ENCODE results near the gene GPR25. TPM values are rescaled to one million over a fixed set of nuclear protein-coding genes. Genes with fewer than 3 reads are reported as not detected.

Gene GPR25
- total RNA-seq, 1 donor from 2014 or later = not detected

GRCh38 chr1:200836213-200836612 lies 36.6 kb upstream of the GPR25 start:
- H3K4me1 Mint-ChIP-seq (ENCODE audit: low read depth, unreplicated experiment) = peaks cover 14% of the 10 kb centered on the region
- DNase-seq (ENCODE audit: low read depth) = no peak
- H3K27ac Mint-ChIP-seq (ENCODE audit: unreplicated experiment) = no peak overlapping the region
- Histone ChIP-seq H4K20me1 (ENCODE audit: insufficient read depth, low read length) (peaks cover 12% of the 10 kb centered on the region), H3K79me2 (ENCODE audit: insufficient read depth, low read length) (peaks cover 20% of the 10 kb centered on the region), H3K9me3 (ENCODE audit: insufficient read depth, low read depth, low read length) (no peaks in the 10 kb centered on the region), H2AFZ (ENCODE audit: low read depth, low read length) (no peak overlapping the region), H3K27ac (ENCODE audit: low read depth, low read length) (no peak overlapping the region), H3K27me3 (ENCODE audit: insufficient read depth, low read length) (no peaks in the 10 kb centered on the region), H3K9ac (ENCODE audit: low read length) (no peak overlapping the region), H3K4me2 (ENCODE audit: low read length) (no peak overlapping the region), H3K4me1 (ENCODE audit: insufficient read depth, low read length) (peaks cover 12% of the 10 kb centered on the region), H3K36me3 (ENCODE audit: insufficient read depth, low read length) (no peaks in the 10 kb centered on the region), H3K4me3 (ENCODE audit: insufficient read depth, low read depth, low read length) (no peak overlapping the region)
- peaks cover 8% of the 10 kb centered on the region for H3K36me3 Mint-ChIP-seq (ENCODE audit: low read depth, unreplicated experiment)
- no peak for FAIRE-seq
- no peak overlapping the region for H3K4me3 Mint-ChIP-seq (ENCODE audit: unreplicated experiment)
- peaks cover 8% of the 10 kb centered on the region for H3K9me3 Mint-ChIP-seq (ENCODE audit: unreplicated experiment)
- H3K27me3 Mint-ChIP-seq (ENCODE audit: low read depth, unreplicated experiment) = no peaks in the 10 kb centered on the region
- TF ChIP-seq, protein P1, sequence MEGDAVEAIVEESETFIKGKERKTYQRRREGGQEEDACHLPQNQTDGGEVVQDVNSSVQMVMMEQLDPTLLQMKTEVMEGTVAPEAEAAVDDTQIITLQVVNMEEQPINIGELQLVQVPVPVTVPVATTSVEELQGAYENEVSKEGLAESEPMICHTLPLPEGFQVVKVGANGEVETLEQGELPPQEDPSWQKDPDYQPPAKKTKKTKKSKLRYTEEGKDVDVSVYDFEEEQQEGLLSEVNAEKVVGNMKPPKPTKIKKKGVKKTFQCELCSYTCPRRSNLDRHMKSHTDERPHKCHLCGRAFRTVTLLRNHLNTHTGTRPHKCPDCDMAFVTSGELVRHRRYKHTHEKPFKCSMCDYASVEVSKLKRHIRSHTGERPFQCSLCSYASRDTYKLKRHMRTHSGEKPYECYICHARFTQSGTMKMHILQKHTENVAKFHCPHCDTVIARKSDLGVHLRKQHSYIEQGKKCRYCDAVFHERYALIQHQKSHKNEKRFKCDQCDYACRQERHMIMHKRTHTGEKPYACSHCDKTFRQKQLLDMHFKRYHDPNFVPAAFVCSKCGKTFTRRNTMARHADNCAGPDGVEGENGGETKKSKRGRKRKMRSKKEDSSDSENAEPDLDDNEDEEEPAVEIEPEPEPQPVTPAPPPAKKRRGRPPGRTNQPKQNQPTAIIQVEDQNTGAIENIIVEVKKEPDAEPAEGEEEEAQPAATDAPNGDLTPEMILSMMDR (IDR thresholded peaks at IDR 0.05; ENCODE audit: insufficient read depth, low read depth, low read length) = no peak
- TF ChIP-seq EZH2 (IDR thresholded peaks at IDR 0.05; ENCODE audit: insufficient read depth, low read length) = no peak

DNA sequence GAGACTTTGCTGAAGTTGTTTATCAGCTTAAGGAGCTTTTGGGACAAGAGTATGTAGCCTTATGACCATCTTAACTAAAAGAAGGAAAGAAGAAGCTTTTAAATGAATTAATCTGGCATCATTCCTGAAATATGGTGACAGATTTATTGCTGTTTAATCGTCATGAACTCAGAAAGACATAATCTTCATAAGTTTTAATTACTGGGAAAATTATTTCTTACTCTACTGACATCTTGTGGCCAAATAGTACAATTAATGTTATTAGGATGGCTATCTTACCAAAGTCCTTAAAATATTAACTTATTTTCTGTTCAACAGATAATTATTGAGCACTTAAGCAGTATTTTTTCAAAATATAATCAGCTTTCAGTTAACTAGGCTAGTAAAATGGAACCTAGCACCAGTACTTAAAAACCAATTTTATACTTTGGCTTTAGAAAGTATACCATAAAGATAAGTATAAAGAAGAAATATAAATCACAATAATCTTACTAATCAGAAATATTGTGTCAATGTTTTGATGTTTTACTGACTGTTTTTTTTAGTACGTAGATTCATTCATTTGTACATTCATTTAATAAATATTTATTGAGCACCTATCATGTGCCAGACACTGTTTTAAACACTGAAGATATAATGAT lies 34.7 kb upstream of the GPR25 start:
- peak; percentile 10 for DNase-seq (ENCODE audit: low read depth)
- Histone ChIP-seq H3K9ac (ENCODE audit: low read length) (no peak overlapping the region), H3K4me2 (ENCODE audit: low read length) (peak overlapping the region; percentile 42)

More for the DNA sequence above, 34.7 kb upstream of the GPR25 start:
- Mint-ChIP-seq H3K27ac (ENCODE audit: unreplicated experiment) (peak overlapping the region; percentile 50), H3K36me3 (ENCODE audit: low read depth, unreplicated experiment) (peaks cover 13% of the 10 kb centered on the region), H3K4me1 (ENCODE audit: low read depth, unreplicated experiment) (peaks cover 16% of the 10 kb centered on the region), H3K4me3 (ENCODE audit: unreplicated experiment) (no peak overlapping the region), H3K9me3 (ENCODE audit: unreplicated experiment) (peaks cover 8% of the 10 kb centered on the region), H3K27me3 (ENCODE audit: low read depth, unreplicated experiment) (no peaks in the 10 kb centered on the region)
- Histone ChIP-seq H4K20me1 (ENCODE audit: insufficient read depth, low read length) (peaks cover 12% of the 10 kb centered on the region), H2AFZ (ENCODE audit: low read depth, low read length) (no peak overlapping the region), H3K36me3 (ENCODE audit: insufficient read depth, low read length) (no peaks in the 10 kb centered on the region), H3K9me3 (ENCODE audit: insufficient read depth, low read depth, low read length) (no peaks in the 10 kb centered on the region), H3K27me3 (ENCODE audit: insufficient read depth, low read length) (no peaks in the 10 kb centered on the region), H3K27ac (ENCODE audit: low read depth, low read length) (peak overlapping the region; percentile 11), H3K4me3 (ENCODE audit: insufficient read depth, low read depth, low read length) (no peak overlapping the region), H3K4me1 (ENCODE audit: insufficient read depth, low read length) (peaks cover 12% of the 10 kb centered on the region), H3K79me2 (ENCODE audit: insufficient read depth, low read length) (peaks cover 20% of the 10 kb centered on the region)
- TF ChIP-seq, protein P1 (IDR thresholded peaks at IDR 0.05; ENCODE audit: insufficient read depth, low read depth, low read length) = peak; percentile 27
- no peak for TF ChIP-seq EZH2 (IDR thresholded peaks at IDR 0.05; ENCODE audit: insufficient read depth, low read length)
- FAIRE-seq = no peak

All from astrocyte (in vitro differentiated cells and primary cell).